Activated naive CD4-positive, alpha-beta T cell treated with anti-CD3 and anti-CD28 coated beads for 36 hours (primary cell): ENCODE measurements around the gene GLIS2. TPM values are rescaled to one million over a fixed set of nuclear protein-coding genes. Genes with fewer than 3 reads are reported as not detected.
A peak's percentile ranks its signal among the peaks of the same experiment; 100 is the strongest.

Experiments
- CTCF ChIA-PET: fragments of 350-600 bp; sonication (Branson Sonifier 250); formaldehyde crosslinking; loops from one replicate; lab custom pipeline; 2021; ENCODE audit warnings: antibody characterized with exemption; lab: Charles Lee
- DNase-seq: peaks from one replicate; pipeline ENCODE4 v3.0.0-alpha.2; 2020
- H3K27ac Mint-ChIP-seq: one replicate; pipeline ENCODE4 v1.8.0; 2021; ENCODE audit warnings: mild to moderate bottlenecking, mixed read lengths
- H3K27me3 Mint-ChIP-seq: one replicate; pipeline ENCODE4 v1.8.0; 2021; ENCODE audit warnings: low read depth, mixed read lengths
- H3K36me3 Mint-ChIP-seq: one replicate; pipeline ENCODE4 v1.8.0; 2021; ENCODE audit warnings: low read depth, mixed read lengths
- H3K4me1 Mint-ChIP-seq: one replicate; pipeline ENCODE4 v1.8.0; 2021; ENCODE audit warnings: low read depth, mixed read lengths
- H3K4me3 Mint-ChIP-seq: one replicate; pipeline ENCODE4 v1.8.0; 2021; ENCODE audit warnings: mild to moderate bottlenecking, moderate library complexity, mixed read lengths
- H3K9me3 Mint-ChIP-seq: one replicate; pipeline ENCODE4 v1.8.0; 2021; ENCODE audit warnings: mixed read lengths
- intact Hi-C: fragments of 100-400 bp; cut with micrococcal nuclease; formaldehyde crosslinking; loops from one replicate; pipeline ENCODE4 v1.15.1; 2023
- total RNA-seq, 2 experiments: library from RNA; stranded (reverse); gene quantifications; one replicate each; pipeline ENCODE4 v1.2.3, GENCODE V29; 2021

Gene GLIS2
- total RNA-seq, 2 experiments from 2014 or later, result 0.12 to 0.24 TPM

- H3K27ac Mint-ChIP-seq, result no peak overlapping the region
These were observed 8.1 kb downstream of the GLIS2 start for GRCh38 chr16:4323845-4324488.

GRCh38 chr16:4324492-4325252 lies 8.8 kb downstream of the GLIS2 start:
- intact Hi-C loops, result loop anchor here (5.0 to 10.0 kb wide), 2 partner anchors 52 to 340 kb away; partner anchors contain the start of gene TFAP4
- CTCF ChIA-PET, result no interaction called here
- DNase-seq, result no peak
- Mint-ChIP-seq H3K27me3 (no peaks in the 10 kb centered on the region), H3K9me3 (no peaks in the 10 kb centered on the region), H3K4me3 (no peak overlapping the region), H3K4me1 (peaks cover 4% of the 10 kb centered on the region), H3K36me3 (no peaks in the 10 kb centered on the region), H3K27ac (no peak overlapping the region)

More at GRCh38 chr16:4323845-4324488, 8.1 kb downstream of the GLIS2 start:
- no peak for DNase-seq
- Mint-ChIP-seq H3K36me3 (no peaks in the 10 kb centered on the region), H3K4me1 (peaks cover 4% of the 10 kb centered on the region), H3K4me3 (no peak overlapping the region), H3K9me3 (no peaks in the 10 kb centered on the region), H3K27me3 (no peaks in the 10 kb centered on the region)
- CTCF ChIA-PET, result interaction anchor here (0.6 kb wide), 1 partner anchor 126 kb away, joined by 3 read pairs; no protein-coding TSS in a partner anchor
- intact Hi-C loops, result loop anchor here (10.0 kb wide), 1 partner anchor 339 kb away; no protein-coding TSS in a partner anchor

- Mint-ChIP-seq H3K9me3 (no peaks in the 10 kb centered on the region), H3K27me3 (no peaks in the 10 kb centered on the region), H3K4me1 (peaks cover 4% of the 10 kb centered on the region), H3K36me3 (no peaks in the 10 kb centered on the region), H3K4me3 (no peak overlapping the region), H3K27ac (no peak overlapping the region)
- no peak for DNase-seq
- intact Hi-C loops, result loop anchor here (5.0 to 10.0 kb wide), 2 partner anchors 53 to 341 kb away; partner anchors contain the start of gene TFAP4
- CTCF ChIA-PET, result no interaction called here
These were observed 9.4 kb downstream of the GLIS2 start for GRCh38 chr16:4325253-4325758.

- Mint-ChIP-seq H3K36me3 (no peaks in the 10 kb centered on the region), H3K27ac (no peak overlapping the region), H3K4me1 (peaks cover 4% of the 10 kb centered on the region), H3K27me3 (no peaks in the 10 kb centered on the region), H3K4me3 (peak overlapping the region; percentile 49), H3K9me3 (no peaks in the 10 kb centered on the region)
- CTCF ChIA-PET, result interaction anchor here (0.6 to 9.2 kb wide), 13 partner anchors 10 to 75 kb away, joined by 3 to 80 read pairs (median 5); partner anchors contain the start of gene TFAP4
- intact Hi-C loops, result loop anchor here (5.0 to 10.0 kb wide), 2 partner anchors 55 to 343 kb away; partner anchors contain the start of gene TFAP4
- no peak for DNase-seq
These were observed 11.6 kb downstream of the GLIS2 start for GRCh38 chr16:4327386-4328045.

- no peaks in the 10 kb centered on the region for H3K9me3 Mint-ChIP-seq
- CTCF ChIA-PET, result interaction anchor here (0.6 to 9.2 kb wide), 12 partner anchors 16 to 74 kb away, joined by 3 to 80 read pairs (median 5); partner anchors contain the start of gene TFAP4
These were observed 12.3 kb downstream of the GLIS2 start for GRCh38 chr16:4328046-4328781.

GRCh38 chr16:4328782-4329775 lies 13.2 kb downstream of the GLIS2 start:
- intact Hi-C loops, result loop anchor here (5.0 to 10.0 kb wide), 2 partner anchors 57 to 344 kb away; partner anchors contain the start of gene TFAP4
- H3K36me3 Mint-ChIP-seq, result no peaks in the 10 kb centered on the region

More at GRCh38 chr16:4328046-4328781, 12.3 kb downstream of the GLIS2 start:
- H3K27ac Mint-ChIP-seq, result no peak overlapping the region
- H3K36me3 Mint-ChIP-seq, result no peaks in the 10 kb centered on the region
- no peaks in the 10 kb centered on the region for H3K27me3 Mint-ChIP-seq
- peak; percentile 81 for DNase-seq
- peaks cover 4% of the 10 kb centered on the region for H3K4me1 Mint-ChIP-seq
- peak overlapping the region; percentile 49 for H3K4me3 Mint-ChIP-seq
- intact Hi-C loops, result loop anchor here (5.0 to 10.0 kb wide), 2 partner anchors 56 to 343 kb away; partner anchors contain the start of gene TFAP4

GRCh38 chr16:4330277-4330874 lies 14.5 kb downstream of the GLIS2 start:
- no peaks in the 10 kb centered on the region for H3K9me3 Mint-ChIP-seq

More at GRCh38 chr16:4328782-4329775, 13.2 kb downstream of the GLIS2 start:
- CTCF ChIA-PET, result interaction anchor here (0.5 to 9.2 kb wide), 17 partner anchors 10 to 77 kb away, joined by 3 to 80 read pairs (median 5); partner anchors contain the start of gene TFAP4
- Mint-ChIP-seq H3K27me3 (no peaks in the 10 kb centered on the region), H3K27ac (no peak overlapping the region), H3K9me3 (no peaks in the 10 kb centered on the region), H3K4me3 (no peak overlapping the region), H3K4me1 (peaks cover 4% of the 10 kb centered on the region)
- no peak for DNase-seq

GRCh38 chr16:4332083-4332482 lies 16.2 kb downstream of the GLIS2 start:
- no peak for DNase-seq
- H3K4me3 Mint-ChIP-seq, result no peak overlapping the region
- no peaks in the 10 kb centered on the region for H3K36me3 Mint-ChIP-seq
- peaks cover 4% of the 10 kb centered on the region for H3K4me1 Mint-ChIP-seq
- CTCF ChIA-PET, result interaction anchor here (0.7 to 9.2 kb wide), 12 partner anchors 9 to 78 kb away, joined by 3 to 80 read pairs (median 4); partner anchors contain the start of gene VASN
- H3K9me3 Mint-ChIP-seq, result no peaks in the 10 kb centered on the region
- no peak overlapping the region for H3K27ac Mint-ChIP-seq
- no peaks in the 10 kb centered on the region for H3K27me3 Mint-ChIP-seq
- intact Hi-C loops, result no loop called here

More at GRCh38 chr16:4330277-4330874, 14.5 kb downstream of the GLIS2 start:
- intact Hi-C loops, result loop anchor here (1.0 to 2.0 kb wide), 3 partner anchors 42 to 391 kb away; no protein-coding TSS in a partner anchor
- Mint-ChIP-seq H3K27me3 (no peaks in the 10 kb centered on the region), H3K4me1 (peaks cover 4% of the 10 kb centered on the region), H3K36me3 (no peaks in the 10 kb centered on the region), H3K4me3 (no peak overlapping the region), H3K27ac (no peak overlapping the region)
- CTCF ChIA-PET, result interaction anchor here (0.6 to 9.2 kb wide), 15 partner anchors 12 to 302 kb away, joined by 3 to 80 read pairs (median 3); no protein-coding TSS in a partner anchor
- DNase-seq, result peak; percentile 80

GRCh38 chr16:4332623-4333307 lies 16.9 kb downstream of the GLIS2 start:
- intact Hi-C loops, result no loop called here

More at GRCh38 chr16:4332623-4333307, 16.9 kb downstream of the GLIS2 start:
- H3K4me3 Mint-ChIP-seq, result no peak overlapping the region
- H3K9me3 Mint-ChIP-seq, result no peaks in the 10 kb centered on the region
- CTCF ChIA-PET, result interaction anchor here (0.7 to 9.2 kb wide), 7 partner anchors 9 to 71 kb away, joined by 3 to 80 read pairs (median 5); no protein-coding TSS in a partner anchor
- no peaks in the 10 kb centered on the region for H3K27me3 Mint-ChIP-seq
- no peak for DNase-seq
- no peak overlapping the region for H3K27ac Mint-ChIP-seq
- H3K36me3 Mint-ChIP-seq, result no peaks in the 10 kb centered on the region
- H3K4me1 Mint-ChIP-seq, result peaks cover 4% of the 10 kb centered on the region
